NCI-H2196 (cell line): ENCODE results near the gene CEP164.

ENCODE experiments used
- DNase-seq: peaks from one replicate; lab custom pipeline; 2025; ENCODE audit not compliant: unreplicated experiment; lab: John Stamatoyannopoulos, UW

Gene CEP164

DNA sequence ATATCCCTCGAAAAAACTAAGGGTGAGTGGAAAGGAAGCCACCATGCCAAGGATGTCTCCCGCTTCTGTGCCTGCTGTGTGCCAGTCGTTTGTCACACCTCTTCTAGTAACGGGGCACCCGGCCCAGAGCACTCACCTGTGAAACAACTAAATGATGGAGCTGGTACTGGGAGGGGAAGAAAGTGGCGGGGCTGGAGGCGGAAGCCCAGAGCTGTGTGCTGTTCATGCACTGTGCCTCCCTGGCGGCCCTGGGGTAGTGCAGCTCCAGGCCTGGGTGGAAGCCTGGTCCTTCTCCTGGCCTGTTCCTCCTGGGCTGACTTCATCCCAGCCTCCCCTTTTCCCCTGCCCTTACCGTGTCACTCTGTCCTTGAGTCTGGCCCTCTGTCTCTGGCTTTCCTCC lies 130.2 kb downstream of the CEP164 start:
- peak; percentile 56 for DNase-seq

DNA sequence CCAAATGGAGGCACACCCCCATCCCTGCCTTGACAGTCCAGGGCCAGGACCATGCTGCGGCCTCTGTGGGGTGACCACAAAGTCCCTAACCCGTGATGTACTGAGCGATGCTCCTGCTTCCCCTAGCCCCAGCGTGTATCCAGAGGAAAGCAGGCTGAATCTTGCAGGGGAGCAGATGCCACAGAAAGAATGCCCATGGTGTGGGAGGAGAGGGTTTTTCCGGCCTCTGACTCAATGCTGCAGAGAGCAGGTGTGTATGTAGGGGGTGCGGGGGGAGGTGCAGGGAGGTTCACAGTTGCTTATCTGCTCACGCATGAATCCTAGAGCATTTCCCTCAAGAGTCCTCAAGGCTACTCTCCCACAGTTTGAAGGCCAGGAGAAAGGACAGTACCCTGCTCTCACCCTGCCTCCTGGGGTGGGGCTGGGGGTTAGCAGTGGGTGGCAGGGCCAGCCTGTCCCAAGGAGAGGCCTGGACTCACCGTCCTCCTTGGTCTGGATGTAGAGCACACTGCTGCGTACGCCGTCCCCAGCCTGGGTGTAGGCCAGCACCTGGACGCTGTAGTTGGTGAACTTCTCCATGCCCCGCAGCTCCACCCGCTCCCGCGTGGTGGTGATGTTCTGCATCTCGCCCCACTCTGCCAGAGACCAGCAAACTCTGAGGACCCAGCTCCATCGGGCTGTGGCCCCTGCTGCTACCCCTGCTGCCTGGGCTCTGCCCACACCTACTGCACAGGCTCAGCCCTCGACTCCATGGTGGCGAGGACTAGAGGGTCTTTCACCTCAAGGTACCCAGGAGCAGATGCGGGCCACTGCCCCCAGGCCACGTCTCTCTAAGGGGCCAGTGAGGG lies 130.8 kb downstream of the CEP164 start:
- DNase-seq = peak; percentile 64

DNA sequence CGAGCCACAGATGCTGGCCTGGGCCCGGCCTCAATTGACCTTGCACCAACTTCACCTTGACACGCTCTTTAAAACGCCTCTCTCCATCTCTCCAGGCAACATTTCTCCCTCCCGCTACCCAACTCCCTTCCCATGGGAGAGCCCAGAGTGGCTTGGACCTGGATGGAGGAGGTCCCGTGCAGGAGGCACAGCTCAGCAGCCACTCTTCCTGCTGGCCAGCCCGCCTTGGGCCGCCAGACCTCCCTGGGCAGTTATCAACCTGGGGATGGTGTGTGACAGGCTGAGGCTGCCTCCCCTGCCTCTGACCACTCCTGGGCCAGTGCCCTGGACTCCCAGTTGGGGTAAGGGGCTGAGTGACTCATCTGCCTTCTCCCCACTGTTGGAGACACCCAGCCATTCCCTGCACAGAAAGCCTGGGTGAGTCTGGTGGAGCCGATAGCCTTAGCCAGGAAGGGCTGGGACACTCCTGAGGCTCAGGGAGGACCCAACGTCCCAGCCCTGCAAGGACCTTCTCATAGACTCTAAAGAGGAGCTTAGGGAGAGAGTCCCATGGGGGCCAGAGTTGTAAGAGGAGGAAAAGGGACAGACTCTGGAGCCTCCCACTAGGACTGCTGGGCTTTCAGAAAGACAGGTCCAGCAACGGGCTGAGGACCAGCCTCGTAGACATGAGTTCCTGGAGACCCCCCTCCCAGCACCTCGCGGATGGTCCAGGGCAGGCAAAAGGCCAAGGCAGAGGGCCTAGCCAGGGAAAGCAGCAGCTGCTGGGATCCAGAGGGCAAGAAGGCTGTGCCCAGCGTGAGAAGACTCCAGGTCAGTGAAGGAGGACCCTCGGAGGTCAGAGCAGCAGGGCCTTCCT lies 131.7 kb downstream of the CEP164 start:
- no peak for DNase-seq

DNA sequence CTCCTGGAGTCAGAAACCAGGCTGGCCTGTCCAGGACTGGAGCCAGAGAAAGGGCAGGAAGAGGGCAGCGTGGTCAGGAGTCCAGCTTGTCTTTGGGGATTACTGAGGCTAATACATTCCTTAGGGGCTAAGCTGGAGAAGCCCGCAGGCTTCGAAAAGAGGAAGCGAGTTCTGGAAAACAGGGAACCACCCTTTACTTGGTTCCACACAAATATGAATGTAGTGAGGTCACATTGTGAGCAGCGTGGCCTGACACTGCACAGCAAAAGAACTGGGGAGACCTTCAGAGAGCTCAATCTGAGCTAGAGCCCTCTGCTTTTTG lies 132.3 kb downstream of the CEP164 start:
- no peak for DNase-seq

DNA sequence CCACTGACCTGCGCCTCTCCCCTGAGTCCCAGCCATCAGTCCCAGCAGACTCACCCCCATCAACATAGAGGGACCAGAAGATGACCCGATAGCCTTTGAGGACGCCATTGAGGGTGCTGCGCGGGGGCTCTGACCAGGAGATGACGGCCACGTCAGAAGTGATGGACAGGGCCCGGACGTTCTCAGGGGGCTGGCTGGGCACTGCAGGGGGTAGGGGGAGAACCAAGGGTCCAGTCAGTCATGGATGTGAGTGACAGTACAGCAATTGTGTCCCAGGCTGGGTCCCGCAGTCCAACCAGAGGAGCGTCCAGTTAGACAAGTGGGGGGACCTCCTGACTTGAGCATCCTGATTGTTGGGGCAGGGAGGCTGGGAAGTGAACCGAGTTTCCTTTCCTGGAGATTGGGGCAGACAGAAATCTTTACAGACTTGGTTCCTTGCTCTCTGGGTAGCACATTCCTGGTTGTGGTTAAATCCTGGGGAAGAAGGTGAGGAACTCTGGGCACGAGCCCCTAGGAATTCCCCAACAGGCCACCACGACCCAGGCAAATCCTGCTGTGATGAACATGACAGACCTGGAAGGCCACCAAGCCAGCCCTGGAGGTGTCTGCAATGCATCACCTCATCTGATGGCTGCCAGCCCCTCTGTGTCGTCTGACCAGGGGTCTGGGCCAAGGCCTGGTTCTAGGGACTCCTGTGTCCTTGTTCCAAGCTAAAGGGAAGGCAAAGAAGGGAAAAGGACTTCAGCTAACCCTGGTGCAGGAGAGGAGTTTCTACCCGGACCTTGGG lies 133.9 kb downstream of the CEP164 start:
- DNase-seq = no peak

DNA sequence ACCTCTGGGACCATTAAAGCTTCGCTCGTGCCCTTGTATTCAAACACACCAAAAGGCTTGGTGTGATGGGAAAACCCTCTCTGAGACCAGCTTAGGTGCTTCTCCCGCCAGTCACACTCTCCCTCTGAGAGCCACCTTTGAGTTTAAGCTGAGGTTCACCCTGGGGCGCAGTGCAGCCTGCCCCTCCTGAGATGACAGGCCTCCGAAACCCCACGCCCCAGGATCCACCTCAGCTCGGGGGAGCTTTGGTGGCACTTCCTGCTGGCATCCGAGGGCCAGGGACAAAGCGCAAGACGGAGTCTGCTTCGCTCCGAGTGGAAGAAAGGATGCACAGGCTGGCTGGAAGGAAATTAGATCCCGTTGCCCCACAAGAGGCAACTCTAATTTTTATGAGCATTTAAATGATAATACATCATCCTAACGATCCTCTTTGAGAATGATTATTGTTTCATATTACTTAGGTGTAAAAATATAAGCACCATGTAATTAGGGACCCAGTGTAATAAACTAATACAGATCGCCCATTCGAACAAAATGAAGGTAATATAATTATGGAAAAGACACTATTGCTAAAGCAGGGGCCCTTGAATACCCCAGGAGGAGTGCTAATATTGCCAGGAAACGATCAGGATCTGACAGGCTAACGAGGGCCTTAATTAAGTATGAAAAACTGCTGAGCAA lies 134.7 kb downstream of the CEP164 start:
- no peak for DNase-seq

DNA sequence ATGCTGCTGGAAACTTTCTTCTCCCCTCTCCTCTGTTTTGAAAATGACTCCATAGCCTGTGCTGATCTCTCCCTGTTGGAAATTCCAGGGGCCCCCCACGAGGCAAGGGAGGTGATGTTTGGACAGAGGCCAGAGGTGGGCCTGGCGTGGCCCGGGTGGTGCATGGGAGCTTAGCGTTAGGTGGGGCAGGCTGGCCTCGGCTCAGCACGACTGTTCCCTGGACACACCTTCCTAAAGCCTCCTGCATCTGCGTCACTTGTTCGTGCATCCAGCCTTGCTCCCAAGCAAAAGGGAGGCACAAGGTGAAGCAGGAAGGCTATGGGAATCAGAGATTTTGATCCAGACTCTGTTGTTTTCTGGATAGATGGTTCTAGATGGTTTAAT lies 135.2 kb downstream of the CEP164 start:
- DNase-seq = no peak
